ENCODE data around the gene TMEM43. TPM values are rescaled to one million over a fixed set of nuclear protein-coding genes. Genes with fewer than 3 reads are reported as not detected.

The TMEM43 gene
- total RNA-seq, 1 donor from 2014 or later: 71.4 TPM

DNA sequence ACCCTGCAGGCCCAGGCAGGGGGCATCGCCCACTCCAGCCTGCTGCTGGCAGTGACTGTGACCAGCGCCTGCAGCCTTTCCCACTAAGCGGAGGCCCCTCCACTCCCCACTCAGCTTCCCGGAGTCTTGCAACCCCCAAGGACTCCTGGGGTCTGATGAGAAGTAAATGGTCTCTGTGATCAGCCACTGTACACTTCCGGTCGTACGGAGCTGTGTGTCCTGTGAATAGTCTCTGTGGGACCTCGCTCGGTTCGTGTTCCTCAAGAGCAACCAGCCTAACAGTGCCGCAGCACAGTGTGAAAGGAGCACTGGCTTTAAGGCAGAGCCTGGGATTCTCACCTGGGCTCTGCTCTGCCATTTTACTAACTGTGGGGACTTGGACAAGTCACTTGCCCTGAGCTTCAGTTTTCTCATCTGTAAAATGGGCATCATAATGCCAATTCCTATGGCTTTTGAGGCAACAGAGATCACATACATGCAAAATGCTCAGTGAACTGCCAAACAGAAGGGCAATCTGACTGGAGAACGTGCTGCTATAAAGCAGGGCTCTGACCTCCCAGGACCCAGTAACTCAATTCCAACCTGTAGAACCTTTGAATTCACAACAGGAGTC is 26.7 kb downstream of the TMEM43 start:
- no peak for DNase-seq

DNA sequence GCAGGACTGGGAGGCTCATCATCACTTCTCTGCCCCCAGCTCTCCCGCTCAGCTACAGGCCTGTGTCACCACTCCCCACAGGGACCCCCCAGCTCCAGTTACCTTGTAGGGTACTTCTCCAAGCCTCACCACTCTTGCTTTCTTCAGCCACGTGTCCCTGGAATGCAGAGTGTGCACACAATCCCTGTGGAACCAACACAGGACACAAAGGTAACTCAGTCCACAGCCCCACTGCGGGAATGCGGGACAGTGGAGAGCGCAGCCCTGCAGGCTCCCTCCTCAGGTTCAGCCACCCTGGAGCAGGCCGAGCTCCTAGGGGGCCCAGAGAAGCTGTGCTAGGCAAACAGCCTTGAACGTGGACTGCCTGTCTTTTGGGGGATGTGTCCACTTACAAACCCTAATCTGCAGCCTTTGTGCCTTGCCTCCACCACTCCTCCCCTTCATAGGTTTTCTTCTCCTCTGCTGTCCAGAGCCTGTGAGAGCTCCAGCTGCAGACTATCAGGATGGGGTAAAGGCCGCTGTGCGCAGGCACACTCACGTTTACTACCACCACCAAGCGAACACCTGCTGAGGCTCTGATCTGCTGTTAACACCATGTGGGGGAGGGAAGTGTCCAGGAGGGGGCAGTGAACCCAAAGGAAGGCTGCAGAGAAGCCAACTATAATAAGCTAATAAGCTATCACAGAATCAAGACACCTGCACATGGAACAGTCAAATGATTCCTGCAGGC is 27.5 kb downstream of the TMEM43 start:
- no peak for DNase-seq

DNA sequence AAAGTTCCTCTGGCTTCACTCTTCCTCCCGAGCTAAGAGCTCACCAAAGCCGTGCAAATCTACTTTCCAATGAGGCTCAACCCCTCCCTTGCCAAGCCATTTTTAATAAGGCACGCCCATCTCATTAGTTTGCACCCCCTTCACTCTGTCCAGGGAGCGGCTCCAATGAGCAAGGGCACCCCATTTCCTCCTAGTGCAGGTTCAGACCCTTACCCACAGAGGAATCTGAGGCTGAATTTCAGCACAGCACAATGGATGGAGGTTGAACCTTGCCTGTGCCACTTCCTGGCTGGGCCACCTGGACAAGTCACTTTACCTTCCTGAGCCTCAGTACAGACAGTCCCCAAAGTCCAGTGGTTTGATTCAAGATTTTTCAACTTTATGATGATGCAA is 28.1 kb downstream of the TMEM43 start:
- DNase-seq: no peak

DNA sequence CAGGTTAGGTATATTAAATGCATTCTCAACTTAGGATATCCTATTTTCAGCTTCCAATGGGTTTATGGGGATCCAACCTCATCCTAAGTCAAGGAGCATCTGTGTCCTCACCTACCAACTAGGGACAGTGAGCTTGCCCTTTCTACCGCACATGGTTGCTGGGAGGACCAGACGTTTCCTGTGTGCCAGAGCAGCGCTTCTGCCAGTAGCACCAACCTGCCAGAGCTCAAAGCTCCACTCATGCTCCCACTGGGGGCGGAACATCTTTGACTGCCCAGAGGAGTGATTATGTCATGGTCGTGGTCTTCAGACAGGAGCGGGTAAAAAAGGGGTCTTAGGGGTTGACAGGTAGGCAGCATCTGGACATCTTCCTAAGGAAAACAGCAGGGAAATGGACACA is 28.8 kb downstream of the TMEM43 start:
- DNase-seq: no peak

DNA sequence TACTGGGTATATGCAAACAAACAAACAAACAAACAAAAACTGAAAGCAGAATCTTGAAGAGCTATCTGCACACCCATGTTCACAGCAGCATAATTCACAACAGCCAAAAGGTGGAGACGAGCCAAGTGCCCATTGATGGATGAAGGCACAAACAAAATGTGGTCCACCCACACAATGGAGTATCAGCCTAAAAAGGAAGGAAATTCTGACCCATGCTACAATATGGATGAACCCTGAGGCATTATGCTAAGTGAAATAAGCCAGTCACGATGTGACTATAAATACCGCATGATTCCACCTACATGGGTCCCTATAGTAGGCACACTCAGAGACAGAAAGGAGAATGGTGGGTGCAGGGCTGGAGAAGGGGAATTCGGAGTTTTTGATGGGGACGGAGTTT is 29.4 kb downstream of the TMEM43 start:
- no peak for DNase-seq

DNA sequence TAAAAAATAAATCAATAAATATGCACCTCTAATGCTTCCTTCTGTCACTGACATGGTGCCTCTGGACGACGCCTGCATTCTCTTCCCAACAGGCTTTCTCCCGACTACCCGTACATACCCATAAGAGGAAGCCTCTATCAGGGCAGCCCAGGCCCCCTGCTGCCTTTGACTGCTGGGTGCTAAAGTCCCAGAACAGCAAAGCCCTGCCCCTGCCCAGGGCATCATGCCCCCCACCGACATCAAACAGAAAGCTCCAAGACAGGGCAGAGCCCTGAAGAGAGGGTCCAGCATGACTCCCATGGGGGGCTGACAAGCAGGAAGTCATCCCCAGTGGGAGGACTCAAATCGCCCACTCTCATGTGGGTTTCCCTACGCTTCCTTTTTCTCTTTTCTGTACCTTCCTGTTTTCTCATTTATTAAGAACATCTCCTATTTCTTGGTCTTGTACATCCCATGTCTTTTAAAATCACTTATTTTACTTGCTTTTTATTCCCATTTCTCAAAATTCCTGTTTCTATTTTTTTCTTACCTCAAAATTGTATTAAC is 30.1 kb downstream of the TMEM43 start:
- no peak for DNase-seq

DNA sequence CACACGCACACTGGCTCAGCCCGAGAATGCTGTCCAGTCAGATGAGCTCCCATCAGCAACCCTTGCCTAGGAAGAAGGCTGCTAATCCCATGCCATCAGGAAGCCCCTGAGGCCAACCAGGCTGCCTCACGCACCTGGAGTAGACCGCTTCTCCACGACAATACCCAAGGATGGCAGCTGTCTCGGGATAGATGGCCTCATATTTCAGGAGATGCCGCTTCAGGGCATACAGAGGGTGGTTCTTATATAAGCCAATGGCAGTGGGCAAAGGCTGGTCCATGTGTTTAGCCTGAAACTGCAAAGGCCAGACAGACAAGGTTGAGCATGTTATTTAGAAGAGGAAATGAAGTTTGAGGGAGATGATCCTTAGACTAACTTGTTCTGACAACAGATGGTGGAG is 31.3 kb downstream of the TMEM43 start:
- DNase-seq: no peak

DNA sequence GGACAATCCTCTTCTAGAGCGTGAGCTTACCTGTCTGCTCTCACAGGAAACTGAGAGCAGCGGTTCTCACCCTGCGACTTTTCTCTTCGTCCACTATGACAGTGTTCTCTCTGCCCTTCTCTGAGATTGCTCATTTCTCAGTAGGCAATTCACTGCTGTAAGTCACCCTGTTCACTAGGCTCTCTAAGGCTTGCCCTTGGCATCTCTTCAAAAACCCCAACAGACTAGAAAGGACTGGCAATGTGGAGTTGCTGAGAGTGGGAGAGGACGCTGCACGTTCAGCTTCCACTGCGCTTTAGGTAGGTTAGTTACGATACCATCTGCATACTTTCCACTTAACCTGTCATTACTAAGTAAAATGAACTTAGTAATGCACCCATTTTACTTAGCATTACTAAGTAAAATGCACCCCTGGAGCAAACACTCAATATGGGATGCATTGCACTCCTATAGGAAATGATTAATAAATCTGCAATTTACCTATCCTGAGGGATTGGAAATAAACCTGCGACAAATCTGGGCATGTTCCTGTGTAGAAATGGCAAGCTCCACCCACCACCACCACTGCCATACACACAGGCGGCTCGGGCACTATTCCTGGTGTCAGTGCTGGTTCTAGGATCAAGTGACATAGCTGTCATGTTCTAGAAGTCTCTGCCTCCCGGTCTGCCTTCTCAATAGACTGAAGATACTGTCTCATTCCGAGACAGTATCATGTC is 32.1 kb downstream of the TMEM43 start:
- no peak for DNase-seq

DNA sequence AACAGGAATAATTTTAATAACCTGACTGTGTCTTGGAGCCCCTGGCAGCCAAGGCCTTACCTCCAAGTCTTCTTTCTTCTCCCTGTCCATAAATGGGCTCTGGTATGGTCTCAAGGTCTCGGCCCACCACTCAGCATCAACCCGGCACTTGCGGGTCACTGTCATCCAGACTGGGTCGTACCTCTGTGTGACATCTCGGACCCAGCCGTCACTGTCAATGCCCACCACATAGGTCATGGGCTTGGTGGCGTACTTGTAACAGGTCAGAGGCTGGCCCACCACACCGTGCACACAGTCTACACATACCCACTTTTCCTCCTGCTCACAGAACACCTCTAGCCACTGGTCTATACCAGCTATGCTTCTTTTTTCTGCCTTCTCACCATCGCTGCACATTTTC is 33.1 kb downstream of the TMEM43 start:
- DNase-seq: no peak

DNA sequence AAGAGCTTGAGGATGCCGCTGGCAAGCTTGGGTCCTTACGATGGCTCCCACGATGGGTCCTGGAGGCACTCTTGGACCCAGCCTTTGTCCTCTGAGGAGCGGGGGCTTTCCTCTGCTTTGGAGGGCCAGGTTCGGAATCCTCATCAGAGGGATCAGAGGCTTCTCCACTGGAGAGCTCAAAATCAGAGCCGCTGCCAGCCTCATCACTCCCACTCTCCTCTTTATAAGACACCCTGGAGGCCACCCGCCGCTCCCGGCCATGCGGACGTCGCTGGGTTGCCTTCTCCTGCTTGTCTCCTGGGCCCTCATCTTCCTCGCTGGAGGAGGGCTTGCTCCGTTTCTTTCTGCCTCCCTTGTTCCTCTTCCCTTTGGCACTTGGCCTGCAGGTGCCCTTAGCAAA is 33.5 kb downstream of the TMEM43 start:
- no peak for DNase-seq

DNA sequence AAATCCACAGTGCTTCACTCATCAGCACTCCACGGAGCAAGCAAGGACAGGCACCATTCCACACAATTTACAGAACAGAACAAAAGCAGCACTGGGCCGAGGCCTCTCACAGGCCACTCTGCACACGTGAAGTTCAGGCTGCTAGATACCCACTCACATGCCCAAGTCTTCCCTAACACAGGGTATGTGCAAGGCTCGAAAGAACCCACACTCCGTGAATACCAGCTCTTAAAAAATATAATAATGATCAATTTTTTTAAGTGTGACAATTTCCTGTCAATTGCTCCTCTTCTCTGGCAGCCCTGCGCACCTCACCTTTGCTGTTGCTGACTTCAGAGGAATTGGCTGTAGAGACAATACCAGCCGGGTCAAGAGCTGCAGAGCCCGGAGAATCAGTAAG is 34.6 kb downstream of the TMEM43 start:
- no peak for DNase-seq

DNA sequence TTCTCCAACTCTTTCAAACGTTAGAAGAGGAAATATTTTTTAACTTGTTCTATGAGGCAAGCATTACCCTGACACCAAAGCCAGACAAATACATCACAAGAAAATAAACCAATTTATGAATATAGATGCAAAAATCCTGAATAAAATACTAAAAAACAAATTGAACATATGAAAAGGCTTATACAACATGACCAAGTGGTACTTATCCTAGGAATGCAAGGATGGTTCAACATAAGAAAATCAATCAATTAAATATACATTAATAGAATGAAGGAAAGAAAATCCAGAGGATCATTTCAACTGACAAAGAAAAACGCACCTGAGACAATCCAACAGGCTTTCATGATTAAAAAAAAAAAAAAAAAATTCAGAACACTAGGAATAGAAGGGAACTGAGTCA is 36.4 kb downstream of the TMEM43 start:
- no peak for DNase-seq

DNA sequence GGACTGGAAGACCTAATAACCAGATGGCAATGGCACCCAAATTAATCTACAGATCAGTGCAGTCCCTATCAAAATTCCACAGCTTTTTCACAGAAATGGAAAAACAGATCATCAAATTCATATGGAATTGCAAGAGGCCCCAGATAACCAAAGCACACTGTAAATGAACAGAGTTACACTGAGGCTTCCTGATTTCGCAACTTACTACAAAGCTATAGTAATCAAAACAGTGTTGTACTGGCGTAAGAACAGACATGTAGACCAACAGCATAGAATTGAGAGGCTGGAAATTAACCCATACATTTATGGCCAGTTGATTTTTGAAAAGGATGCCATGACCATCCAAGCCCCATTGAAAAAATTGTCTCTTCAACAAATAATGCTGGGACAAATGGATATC is 37.3 kb downstream of the TMEM43 start:
- DNase-seq: no peak

DNA sequence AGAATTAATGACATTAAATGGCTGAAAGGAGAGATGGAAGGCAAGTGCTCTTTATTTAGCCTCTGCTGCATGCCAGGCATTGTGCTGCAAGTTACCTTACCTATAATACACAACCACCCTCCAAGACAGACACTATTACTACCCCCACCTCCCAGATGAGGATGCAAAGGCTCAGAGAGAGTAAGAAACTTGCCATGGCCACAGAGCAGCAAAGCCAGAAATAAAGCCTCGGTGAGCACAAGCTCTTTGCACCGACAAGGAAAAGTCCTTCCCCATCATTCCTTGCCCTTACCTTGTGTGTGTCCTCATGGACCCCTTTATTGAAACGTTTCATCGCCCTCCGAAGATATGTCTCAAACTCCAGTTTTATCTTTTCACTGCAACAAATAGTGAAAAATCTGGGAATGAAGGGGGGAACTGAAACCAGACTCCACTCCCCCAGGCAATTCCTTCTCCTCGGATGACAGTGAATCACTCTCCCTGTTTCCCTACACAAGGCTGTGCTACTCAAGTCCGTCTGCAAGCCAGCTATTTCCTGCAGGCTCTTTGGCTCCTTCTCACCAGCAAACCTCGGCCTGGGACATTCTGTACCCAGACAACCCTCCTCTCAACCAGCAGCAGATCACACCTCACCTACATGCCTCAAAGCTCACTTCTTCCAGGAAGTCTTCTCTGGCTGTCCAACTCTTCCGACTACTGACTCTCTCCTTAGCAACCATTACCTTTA is 42.2 kb downstream of the TMEM43 start:
- no peak for DNase-seq

DNA sequence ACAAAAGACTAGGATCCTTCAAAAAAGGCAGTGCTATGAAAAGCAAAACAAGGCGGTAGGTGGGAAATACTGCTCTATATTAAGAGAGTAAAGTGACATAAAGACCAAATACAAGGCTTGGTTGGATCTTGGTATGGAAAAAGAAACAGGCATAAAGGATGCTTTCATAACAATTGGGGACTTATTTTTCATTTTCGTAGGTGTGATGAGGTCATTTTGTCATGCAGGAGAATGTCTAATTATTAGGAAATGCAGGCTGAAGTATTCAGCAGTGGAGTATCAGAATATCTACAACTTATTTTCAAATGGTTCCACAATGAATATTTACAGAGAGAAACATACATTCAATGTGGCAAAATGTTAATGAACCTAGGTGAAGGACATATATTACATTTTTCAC is 44.6 kb downstream of the TMEM43 start:
- DNase-seq: no peak

DNA sequence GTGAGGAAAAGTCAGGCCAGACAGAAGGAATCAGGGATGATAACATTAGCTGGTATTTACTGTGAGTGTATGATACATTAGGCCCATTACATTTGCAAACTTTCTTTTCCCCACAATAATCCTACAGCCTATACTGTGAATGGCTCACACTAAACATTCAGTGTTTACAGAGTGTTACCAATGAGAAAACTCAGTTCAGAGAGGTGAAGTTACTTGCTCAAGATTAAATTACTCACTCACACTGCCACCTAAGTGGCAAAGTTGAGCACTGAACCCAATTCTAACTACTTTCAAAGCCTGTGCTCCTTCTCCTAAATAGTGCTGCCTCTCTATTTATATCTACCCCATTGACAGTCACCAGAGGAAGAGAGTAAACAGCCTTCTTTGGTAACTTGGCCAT is 45.0 kb downstream of the TMEM43 start:
- DNase-seq: no peak

DNA sequence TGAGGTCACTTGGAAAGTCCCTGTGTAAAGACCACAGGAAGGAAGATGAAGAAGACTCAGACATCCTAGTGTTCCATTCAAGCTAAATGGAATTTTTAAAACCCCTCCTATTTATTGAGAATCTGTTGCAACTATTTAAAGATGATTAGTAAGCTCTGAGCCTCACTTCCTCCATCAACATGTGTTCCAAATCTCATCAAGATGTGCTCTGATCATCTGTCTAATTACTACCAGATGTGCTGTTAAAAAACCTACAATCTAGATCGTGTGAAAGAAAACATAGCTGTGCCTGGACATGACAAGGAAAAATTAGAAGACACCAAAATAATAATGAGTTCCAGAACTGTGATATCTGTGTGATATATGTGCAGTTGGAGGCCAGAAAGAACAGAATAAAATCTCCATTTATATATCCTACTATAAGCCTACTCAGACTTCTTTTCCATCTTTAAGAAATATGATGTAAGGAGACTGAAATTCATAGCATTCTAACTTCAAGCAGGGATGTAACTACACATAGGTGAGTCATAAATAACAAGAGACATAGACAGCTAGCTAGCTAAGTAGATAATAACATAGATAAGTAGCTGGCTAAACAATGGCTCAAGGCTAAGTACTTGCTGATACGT is 45.8 kb downstream of the TMEM43 start:
- DNase-seq: peak; percentile 87

DNA sequence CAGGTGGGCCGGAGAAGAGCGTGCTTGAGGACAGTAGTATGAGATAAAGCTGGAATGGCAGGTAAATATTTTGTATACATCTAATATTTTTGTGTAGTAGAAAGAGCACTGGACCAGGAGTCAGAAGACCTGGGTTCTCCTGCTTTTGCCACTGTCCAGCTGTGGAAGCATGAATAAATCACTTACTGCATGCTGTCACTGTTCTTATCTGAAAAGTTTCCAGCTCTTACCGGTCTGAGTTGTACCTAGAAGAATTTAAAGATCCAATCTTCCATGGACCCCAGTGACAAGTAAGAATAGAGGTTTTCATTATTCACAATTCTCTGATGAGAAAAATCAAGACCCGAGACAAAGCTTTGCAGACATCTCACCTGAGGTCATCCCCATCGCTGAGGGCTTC is 47.6 kb downstream of the TMEM43 start:
- no peak for DNase-seq

DNA sequence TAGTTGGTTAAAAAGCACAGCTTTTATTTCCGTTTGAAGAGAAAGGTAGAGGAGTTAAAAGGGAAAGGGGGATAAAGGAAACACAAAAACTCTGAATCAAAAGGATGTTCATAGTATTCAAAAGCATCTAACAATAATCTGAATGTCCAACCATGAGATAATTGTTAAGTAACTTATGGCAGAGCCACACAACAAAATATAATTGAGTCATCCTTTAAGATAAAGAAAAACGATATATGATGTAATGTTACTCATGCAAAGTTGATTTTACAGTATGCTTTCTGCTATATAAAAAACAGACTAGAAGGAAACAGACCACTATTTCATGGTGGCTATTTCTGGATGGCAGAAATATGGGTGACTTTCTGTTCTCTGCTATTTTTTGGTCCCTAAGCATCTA is 49.6 kb downstream of the TMEM43 start:
- DNase-seq: no peak

DNA sequence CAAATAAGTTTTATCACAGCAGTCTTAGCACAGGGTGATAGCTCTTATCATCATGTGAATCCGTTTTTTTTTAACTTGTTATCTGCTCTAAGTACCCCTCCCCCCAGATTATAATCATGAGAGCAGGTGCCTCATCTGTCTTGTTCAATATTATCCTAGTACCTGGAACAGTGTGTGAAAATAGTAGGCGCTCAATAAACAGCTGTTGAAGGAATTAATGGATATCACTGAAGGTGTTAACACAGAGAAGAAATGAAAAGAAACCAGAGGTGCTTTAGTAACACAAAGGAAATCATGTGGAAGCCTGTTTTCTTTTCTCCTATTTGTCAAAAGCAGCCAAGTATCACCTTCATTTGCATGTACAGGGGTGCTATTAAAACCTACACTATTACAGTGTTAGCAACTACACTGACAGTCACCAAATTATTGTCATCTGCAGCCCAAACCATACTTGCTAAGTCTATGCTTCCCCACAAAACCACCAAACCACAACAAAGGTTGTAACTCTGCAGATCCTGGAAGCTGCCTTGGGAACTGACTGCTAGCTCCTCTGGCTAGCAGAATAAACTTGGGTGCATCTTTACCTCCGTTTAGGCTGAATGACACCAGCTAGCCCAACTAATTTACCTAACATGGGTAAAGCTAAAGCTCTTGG is 50.7 kb downstream of the TMEM43 start:
- DNase-seq: peak; percentile 34

DNA sequence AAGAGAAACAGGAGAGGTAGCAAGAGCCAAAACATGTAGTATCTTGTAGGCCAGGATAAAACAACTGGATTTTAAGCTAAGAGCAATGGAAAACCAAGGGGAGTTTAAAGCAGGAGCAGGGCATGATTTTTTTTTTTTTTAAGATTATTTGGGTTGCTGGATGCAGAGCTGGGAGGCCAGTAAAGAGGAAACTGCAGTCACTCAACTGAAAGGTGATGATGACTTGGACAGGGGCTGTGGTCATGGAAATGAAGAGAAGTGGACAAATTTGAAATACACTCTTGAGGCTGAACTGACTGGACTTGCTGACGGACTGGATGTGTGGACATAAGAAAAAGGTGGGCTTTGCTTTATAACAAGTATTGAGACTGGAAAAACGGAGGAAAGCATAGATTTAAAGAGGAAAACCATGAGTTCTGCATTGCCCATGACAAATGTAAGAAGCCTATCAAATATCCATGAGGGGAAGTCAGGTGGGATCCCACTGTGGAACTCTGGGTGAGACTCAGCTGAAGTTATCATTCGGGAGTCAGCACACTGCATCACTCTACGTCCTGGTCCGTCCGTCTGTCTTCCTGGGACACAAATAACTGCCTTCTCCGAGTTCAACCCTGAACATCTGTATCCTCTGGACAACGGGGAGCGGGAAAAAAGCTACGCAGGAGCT is 52.9 kb downstream of the TMEM43 start:
- peak; percentile 38 for DNase-seq

Data from skin of body (tissue), 2 donors.